ENCODE measurements around the gene MVB12B. TPM values are rescaled to one million over a fixed set of nuclear protein-coding genes. Genes with fewer than 3 reads are reported as not detected.

The MVB12B gene
- total and polyA plus RNA-seq, 2 of the 4 experiments (the other 2 are of a cell fraction): 2.0 to 4.0 TPM

GRCh38 chr9:126375386-126375785 lies 48.8 kb downstream of the MVB12B start:
- no peaks in the 10 kb centered on the region for H3K36me3 ChIP-seq (ENCODE audit: control insufficient read depth, insufficient read depth, low read length)
- H3K14ac ChIP-seq (replicated peaks; ENCODE audit: low read depth, low read length): peak overlapping the region; percentile 5
- H3K9me1 ChIP-seq (ENCODE audit: insufficient read depth, low read length): peaks cover 11% of the 10 kb centered on the region; the same call in 1 of the 2 replicates
- in situ Hi-C loops (cut with MboI; ENCODE audit: low sequenced_read_pairs) (no loop called here), dilution Hi-C loops (cut with HindIII; ENCODE audit: low sequenced_read_pairs, unreplicated experiment) (no loop called here), intact Hi-C loops (cut with micrococcal nuclease) (no loop called here)
- TF ChIP-seq NFE2L2 (IDR thresholded peaks at IDR 0.05; ENCODE audit: low read depth, low read length) (no peak), RAD21 (IDR thresholded peaks at IDR 0.05; ENCODE audit: low read length) (no peak), CEBPB (IDR thresholded peaks at IDR 0.05; ENCODE audit: low read depth, low read length) (no peak), CTCF (conservative IDR thresholded peaks at IDR 0.05; ENCODE audit: low read depth, low read length) (no peak), MAFK (IDR thresholded peaks at IDR 0.05; ENCODE audit: low read depth, low read length) (no peak), BHLHE40 (IDR thresholded peaks at IDR 0.05; ENCODE audit: low read depth, low read length) (no peak), CHD1 (IDR thresholded peaks at IDR 0.05; ENCODE audit: low read depth, low read length) (no peak), POLR2A (IDR thresholded peaks at IDR 0.05; ENCODE audit: low read depth, low read length) (no peak), FOS (IDR thresholded peaks at IDR 0.05; ENCODE audit: low read depth, low read length) (no peak), ELK1 (IDR thresholded peaks at IDR 0.05; ENCODE audit: borderline replicate concordance, low read depth, low read length) (no peak), RFX5 (IDR thresholded peaks at IDR 0.05; ENCODE audit: low read depth, low read length) (no peak)
- peak overlapping the region; percentile 38; the same call in 1 of the 2 replicates for H4K91ac ChIP-seq (ENCODE audit: insufficient read depth, low read depth, low read length)
- H2BK5ac ChIP-seq (ENCODE audit: low read depth, low read length, poor library complexity, severe bottlenecking): no peak overlapping the region
- H3K9ac ChIP-seq (ENCODE audit: low read depth, low read length): peak overlapping the region; percentile 23; the same call in 1 of the 2 replicates
- no peaks in the 10 kb centered on the region for H3K9me3 ChIP-seq (ENCODE audit: control insufficient read depth, insufficient read depth, low read length)
- no CpG with 5 or more reads among the region's 7 CpGs for WGBS, 2 experiments (ENCODE audit: extremely low coverage in 2 of 2, insufficient read length in 1 of 2)
- no peak overlapping the region for H3K4ac ChIP-seq (ENCODE audit: low read depth, low read length)
- peak overlapping the region; percentile 20; the same call in 1 of the 2 replicates for H2BK120ac ChIP-seq (ENCODE audit: low read depth, low read length)
- H3K56ac ChIP-seq (ENCODE audit: extremely low read depth, insufficient read depth, low read length): no peak overlapping the region
- no TSS peak for BruUV-seq (replicated peaks)
- peak overlapping the region; percentile 49 for H3K4me2 ChIP-seq (ENCODE audit: low read depth, low read length)
- H2AFZ ChIP-seq (replicated peaks; ENCODE audit: low read length, poor library complexity): peak overlapping the region; percentile 77
- peak overlapping the region; percentile 4; the same call in 1 of the 2 replicates for H3K27ac ChIP-seq (ENCODE audit: insufficient read depth, low read length)
- peak overlapping the region; percentile 62; the same call in 1 of the 3 replicates for H2BK15ac ChIP-seq (ENCODE audit: low read depth, low read length)
- peak; percentile 65 for ATAC-seq (ENCODE audit: low read depth)
- no peaks in the 10 kb centered on the region for H4K20me1 ChIP-seq (ENCODE audit: insufficient read depth, low read length)
- H3K4me1 ChIP-seq (ENCODE audit: control insufficient read depth, insufficient read depth, low read length): peaks cover 13% of the 10 kb centered on the region
- DNase-seq: peak; percentile 20
- 0 out of 4 replicates have a peak, but pooled peaks cover 0 to 11% of the 10 kb centered on the region in 2 experiments for H3K79me1 ChIP-seq (ENCODE audit: low read depth in 1 of 2, low read length in 2 of 2)
- H4K8ac ChIP-seq (ENCODE audit: low read depth in 2 of 2, low read length in 2 of 2): peak overlapping the region; percentile 65 to 67
- no peak overlapping the region for H4K5ac ChIP-seq (ENCODE audit: low read depth, low read length)
- no peak overlapping the region for H3K18ac ChIP-seq (ENCODE audit: low read depth, low read length)
- 0 out of 2 replicates have a peak overlapping the region, but pooled peaks have one; percentile 0 for H2BK20ac ChIP-seq (ENCODE audit: low read depth, low read length)
- H3K27me3 ChIP-seq (ENCODE audit: control insufficient read depth, insufficient read depth, low read length): no peaks in the 10 kb centered on the region
- H2AK5ac ChIP-seq (ENCODE audit: low read depth, low read length): no peak overlapping the region
- no peak overlapping the region for H3K4me3 ChIP-seq (ENCODE audit: insufficient read depth, low read depth, low read length)
- H2AK9ac ChIP-seq (replicated peaks; ENCODE audit: low read depth, low read length, poor library complexity): no peak overlapping the region
- CTCF ChIA-PET: no interaction called here
- H3K23ac ChIP-seq (ENCODE audit: low read depth, low read length): no peak overlapping the region; the same call in 1 of the 2 replicates
- POLR2A ChIA-PET (ENCODE audit: unreplicated experiment): no interaction called here
